Thyroid gland (tissue), 4 donors: Measurements from ENCODE around the gene GNG7. TPM values are rescaled to one million over a fixed set of nuclear protein-coding genes. Genes with fewer than 3 reads are reported as not detected.
"Not testable (repeated sequence)": the region's sequence is repeated elsewhere in the genome, so short reads cannot be mapped to it uniquely, and the experiment has no call there.

Source experiments
- DNase-seq, 2 donors: peaks; one replicate each; pipeline ENCODE4 v3.0.0-alpha.2; 2019
- H3K27ac ChIP-seq, 3 donors: fragments of 200-600 bp; sonication (generic); 1 replicate in 2 of 3; 2 replicates in 1 of 3; pipeline ENCODE4 v1.5.1; 2016 to 2019; ENCODE audit warnings: mild to moderate bottlenecking in 1 of 3, moderate library complexity in 1 of 3
- H3K27me3 ChIP-seq: fragments of 200-600 bp; sonication (generic); one replicate; pipeline ENCODE4 v1.5.1; 2019
- H3K36me3 ChIP-seq, 2 donors: fragments of 200-600 bp; sonication (generic); one replicate each; pipeline ENCODE4 v1.5.1; 2016 to 2019
- H3K4me1 ChIP-seq, 2 donors: fragments of 200-600 bp; sonication (generic); one replicate each; pipeline ENCODE4 v1.5.1; 2017 to 2019
- H3K4me3 ChIP-seq, 3 donors: fragments of 200-600 bp; sonication (generic); replicated peaks in 1 of 3; 1 replicate in 2 of 3; 2 replicates in 1 of 3; pipeline ENCODE4 v1.5.1; 2016; ENCODE audit warnings: mild to moderate bottlenecking in 1 of 3
- H3K9me3 ChIP-seq: fragments of 200-600 bp; sonication (generic); one replicate; pipeline ENCODE4 v1.5.1; 2017
- CTCF ChIP-seq, 6 experiments: fragments of 200-600 bp in 3 of 6; fragments of 450-650 bp in 3 of 6; sonication (generic) in 3 of 6; IDR thresholded peaks; one replicate each; pipeline ENCODE4 v1.5.1; 2016 to 2019; ENCODE audit warnings: antibody characterized with exemption in 6 of 6, mild to moderate bottlenecking in 2 of 6, inconsistent platforms in 1 of 6, moderate library complexity in 1 of 6
- POLR2A ChIP-seq, 2 donors: fragments of 450-650 bp; IDR thresholded peaks; one replicate each; pipeline ENCODE4 v1.6.1; 2017; ENCODE audit warnings: antibody characterized with exemption in 2 of 2, mild to moderate bottlenecking in 2 of 2, moderate library complexity in 1 of 2
- WGBS, 2 donors: methylation state at CpG; one replicate each; pipeline ENCODE4 v1.1.5; 2017; 5-methylcytosine and 5-hydroxymethylcytosine counted together
- intact Hi-C: fragments of 100-400 bp; cut with DNase I; formaldehyde crosslinking; loops from one replicate; pipeline ENCODE4 v1.15.1; 2023
- total RNA-seq, 4 donors: library from RNA; depleted of rRNA; stranded (reverse); fragments of >200 nt; gene quantifications; one replicate each; pipeline ENCODE4 v1.2.3, GENCODE V29; 2016

GNG7 gene
- total RNA-seq, 4 donors from 2014 or later = 3.8 to 6.9 (median 5.6) TPM

DNA sequence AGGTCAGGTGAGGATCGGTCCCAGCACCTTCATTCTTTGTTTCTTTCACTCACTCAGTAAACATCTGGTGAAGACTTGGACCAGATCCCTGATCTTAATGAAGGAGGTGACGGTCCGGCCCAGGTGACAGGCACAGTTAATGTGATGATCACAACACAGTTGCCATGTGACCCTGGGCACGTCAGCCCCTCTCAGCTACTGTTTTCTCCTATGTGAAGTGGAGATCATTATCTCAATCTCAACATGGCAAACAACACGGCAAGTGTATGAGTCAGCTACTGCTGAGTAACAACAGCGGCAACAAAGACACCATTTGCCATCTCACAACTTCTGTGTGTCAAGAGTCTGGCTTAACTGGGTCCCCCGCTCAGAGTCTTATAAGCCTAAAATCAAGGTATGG is 74.6 kb downstream of the GNG7 start:
- no peaks in the 10 kb centered on the region for H3K36me3 ChIP-seq
- peak overlapping the region; percentile 97 to 100 (median 98) for H3K27ac ChIP-seq
- TF ChIP-seq POLR2A (IDR thresholded peaks at IDR 0.05) (no peak), CTCF (IDR thresholded peaks at IDR 0.05) (no peak)
- no peak for DNase-seq
- H3K9me3 ChIP-seq = no peaks in the 10 kb centered on the region
- intact Hi-C loops = no loop called here
- WGBS, 2 donors = 59 to 64% methylated on average over 7 of the region's 7 CpGs
- no peak overlapping the region for H3K4me3 ChIP-seq
- peaks cover 64 to 90% of the 10 kb centered on the region in 2 donors for H3K4me1 ChIP-seq
- H3K27me3 ChIP-seq = no peaks in the 10 kb centered on the region

DNA sequence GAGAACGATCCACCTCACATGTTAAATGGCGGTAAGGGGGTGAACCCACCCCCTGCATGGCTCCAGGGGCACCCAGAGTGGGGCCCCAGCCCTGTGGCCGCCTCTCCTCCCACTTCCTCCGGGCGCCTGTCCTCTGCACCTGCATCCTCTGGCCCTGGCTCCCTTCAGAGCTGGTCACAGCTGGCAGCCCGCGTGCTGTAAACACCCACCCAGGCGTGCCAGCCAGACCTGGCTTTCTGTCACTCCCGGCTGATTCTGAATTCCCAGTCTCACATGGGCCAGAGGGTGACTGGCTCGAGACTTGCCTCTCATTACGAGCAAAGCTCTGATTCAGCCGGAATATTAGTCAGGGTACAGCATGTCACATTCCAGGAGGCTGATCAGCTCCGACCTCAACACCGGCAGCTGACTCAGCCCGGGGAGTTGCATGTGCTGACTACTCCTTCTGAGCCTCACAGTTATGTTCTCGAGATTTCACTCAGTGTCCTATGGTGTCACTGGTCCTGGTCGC is 75.1 kb downstream of the GNG7 start:
- WGBS, 2 donors = 24 to 29% methylated on average over 7 to 8 of the region's 17 CpGs
- TF ChIP-seq CTCF (IDR thresholded peaks at IDR 0.05) (no peak), POLR2A (IDR thresholded peaks at IDR 0.05) (peak in 1 of 2 donors; percentile 88)
- intact Hi-C loops = no loop called here

DNA sequence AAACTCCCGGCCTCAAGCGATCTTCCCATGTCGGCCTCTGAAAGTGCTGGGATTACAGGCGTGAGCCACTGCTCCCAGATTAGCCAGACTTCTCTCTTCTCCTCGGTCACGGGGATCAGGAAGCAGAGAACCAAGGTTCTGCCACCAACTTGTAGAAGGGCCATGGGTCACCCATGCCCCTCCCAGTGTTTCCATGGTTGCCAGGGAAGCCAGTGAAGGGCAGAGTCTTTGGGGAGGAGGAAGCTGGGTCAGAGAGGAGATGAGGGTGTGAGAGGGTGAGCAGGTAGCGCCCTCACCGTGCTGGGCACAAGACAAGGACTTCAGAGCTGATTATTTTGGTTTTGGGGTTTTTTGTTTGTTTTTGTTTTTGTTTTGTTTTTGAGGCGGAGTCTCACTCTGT is 77.1 kb downstream of the GNG7 start:
- 76 to 77% methylated on average over 9 of the region's 9 CpGs for WGBS, 2 donors
- H3K27me3 ChIP-seq = no peaks in the 10 kb centered on the region
- H3K36me3 ChIP-seq = no peaks in the 10 kb centered on the region
- TF ChIP-seq POLR2A (IDR thresholded peaks at IDR 0.05) (peak in 1 of 2 donors; percentile 40), CTCF (IDR thresholded peaks at IDR 0.05) (no peak)
- no peak overlapping the region for H3K4me3 ChIP-seq
- H3K4me1 ChIP-seq = peaks cover 55 to 69% of the 10 kb centered on the region in 2 donors
- peak overlapping the region; percentile 93 to 100 (median 98) for H3K27ac ChIP-seq
- intact Hi-C loops = no loop called here
- DNase-seq = peak; percentile 70 to 73
- no peaks in the 10 kb centered on the region for H3K9me3 ChIP-seq

More for the DNA sequence above, 75.1 kb downstream of the GNG7 start:
- Histone ChIP-seq H3K4me3 (no peak overlapping the region), H3K9me3 (no peaks in the 10 kb centered on the region), H3K4me1 (peaks cover 60 to 85% of the 10 kb centered on the region in 2 donors), H3K27ac (peak overlapping the region; percentile 97 to 100 (median 98)), H3K36me3 (no peaks in the 10 kb centered on the region), H3K27me3 (no peaks in the 10 kb centered on the region)
- DNase-seq = peak; percentile 99

- 9 to 33% methylated on average over 6 to 10 of the region's 11 CpGs for WGBS, 2 donors
- intact Hi-C loops = no loop called here
- Histone ChIP-seq H3K4me3 (no peak overlapping the region), H3K4me1 (peaks cover 48 to 61% of the 10 kb centered on the region in 2 donors), H3K36me3 (no peaks in the 10 kb centered on the region), H3K9me3 (no peaks in the 10 kb centered on the region), H3K27me3 (no peaks in the 10 kb centered on the region), H3K27ac (peak overlapping the region; percentile 93 to 100 (median 98))
- peak; percentile 98 for DNase-seq
- peak; percentile 45 to 91 for TF ChIP-seq POLR2A (IDR thresholded peaks at IDR 0.05)
- peak in 4 of 6 experiments; percentile 40 to 70 (median 54) for TF ChIP-seq CTCF (IDR thresholded peaks at IDR 0.05)
Observed at GRCh38 chr19:2624537-2625091, 77.9 kb downstream of the GNG7 start.

DNA sequence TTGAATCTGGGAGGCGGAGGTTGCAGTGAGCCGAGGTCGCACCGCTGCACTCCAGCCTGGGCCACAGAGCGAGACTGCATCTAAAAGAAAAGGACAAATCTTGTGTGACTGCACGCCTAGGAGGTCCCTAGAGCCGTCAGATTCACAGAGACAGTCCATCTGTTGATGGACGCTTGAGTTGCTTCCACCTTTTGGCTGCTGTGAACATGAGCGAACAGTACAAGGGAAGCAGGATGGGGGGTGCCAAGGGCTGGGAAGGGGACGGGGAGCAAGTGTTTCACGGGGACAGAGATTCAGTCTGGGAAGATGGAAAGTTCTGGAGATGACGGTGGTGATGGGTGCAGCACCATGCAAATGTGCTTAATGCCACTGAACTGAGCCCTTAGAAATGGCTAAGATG is 78.7 kb downstream of the GNG7 start:
- Histone ChIP-seq H3K4me1 (peaks cover 41 to 53% of the 10 kb centered on the region in 2 donors), H3K4me3 (no peak overlapping the region), H3K27ac (peak overlapping the region; percentile 93 to 100 (median 98)), H3K36me3 (no peaks in the 10 kb centered on the region), H3K27me3 (no peaks in the 10 kb centered on the region), H3K9me3 (no peaks in the 10 kb centered on the region)
- DNase-seq = no peak
- TF ChIP-seq CTCF (IDR thresholded peaks at IDR 0.05) = no peak
- intact Hi-C loops = no loop called here
- WGBS, 2 donors = 92 to 95% methylated on average over 12 of the region's 12 CpGs

- H3K9me3 ChIP-seq, H3K4me3 ChIP-seq, DNase-seq, H3K27ac ChIP-seq, H3K27me3 ChIP-seq, H3K36me3 ChIP-seq, intact Hi-C loops: not testable (repeated sequence)
- WGBS, 2 donors = 89 to 92% methylated on average over 40 of the region's 40 CpGs
- peaks cover 29 to 40% of the 10 kb centered on the region in 2 donors for H3K4me1 ChIP-seq
Observed at GRCh38 chr19:2622371-2622961, 80.0 kb downstream of the GNG7 start.
